ENCODE data around the gene FAM78B.

FAM78B gene

GRCh38 chr1:166133276-166133841 is 33.4 kb downstream of the FAM78B start:
- DNase-seq (ENCODE audit: low spot score) = no peak
- TF ChIP-seq CTCF (IDR thresholded peaks at IDR 0.05; ENCODE audit: borderline replicate concordance, control extremely low read depth, extremely low read depth, insufficient read depth, missing control alignments) = no peak
- in situ Hi-C loops (cut with MboI; ENCODE audit: low sequenced_read_pairs, unreplicated experiment) = no loop called here

DNA sequence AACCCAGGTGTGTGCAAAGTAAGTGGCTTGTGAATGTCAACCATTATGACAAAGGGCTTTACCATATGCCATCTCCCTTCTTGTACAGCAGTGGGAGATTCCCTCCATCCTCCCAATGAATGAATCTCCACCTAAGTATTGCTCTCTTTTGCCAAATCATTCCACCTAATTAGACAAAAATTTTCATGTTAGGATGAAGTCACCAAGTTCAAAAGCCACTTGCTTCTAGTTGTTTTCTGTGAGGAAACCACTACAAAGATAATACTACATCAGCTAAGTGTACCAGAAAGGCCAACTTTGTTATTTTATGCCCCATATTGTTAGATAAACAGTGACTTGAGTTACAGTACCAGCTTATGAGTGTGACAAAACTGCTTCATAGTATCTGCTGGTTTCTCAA is 34.3 kb downstream of the FAM78B start:
- in situ Hi-C loops (cut with MboI; ENCODE audit: low sequenced_read_pairs, unreplicated experiment) = no loop called here
- DNase-seq (ENCODE audit: low spot score) = no peak
- no peak for TF ChIP-seq CTCF (IDR thresholded peaks at IDR 0.05; ENCODE audit: borderline replicate concordance, control extremely low read depth, extremely low read depth, insufficient read depth, missing control alignments)

DNA sequence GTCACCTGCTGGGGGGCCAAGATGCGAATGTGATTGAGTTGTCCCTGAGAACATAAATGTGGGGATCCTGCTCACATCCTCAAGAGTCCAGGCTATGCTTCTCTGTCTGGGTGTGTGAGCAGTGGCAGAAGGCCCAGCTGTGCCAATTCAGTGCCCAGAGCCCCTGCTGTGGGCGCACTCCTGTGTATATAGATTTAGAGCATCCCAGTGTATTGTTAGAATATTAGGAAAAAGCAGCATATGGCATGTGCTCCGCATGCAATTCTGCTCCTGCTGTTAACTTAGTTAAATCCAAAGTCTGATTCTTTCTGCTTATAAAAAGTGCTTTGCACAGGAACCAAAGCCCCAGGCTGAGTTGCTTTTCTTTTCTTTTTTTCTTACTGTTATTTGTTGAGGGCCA is 37.8 kb downstream of the FAM78B start:
- in situ Hi-C loops (cut with MboI; ENCODE audit: low sequenced_read_pairs, unreplicated experiment) = no loop called here
- no peak for TF ChIP-seq CTCF (IDR thresholded peaks at IDR 0.05; ENCODE audit: borderline replicate concordance, control extremely low read depth, extremely low read depth, insufficient read depth, missing control alignments)
- no peak for DNase-seq (ENCODE audit: low spot score)

- DNase-seq (ENCODE audit: low spot score) = no peak
- TF ChIP-seq CTCF (IDR thresholded peaks at IDR 0.05; ENCODE audit: borderline replicate concordance, control extremely low read depth, extremely low read depth, insufficient read depth, missing control alignments) = no peak
- in situ Hi-C loops (cut with MboI; ENCODE audit: low sequenced_read_pairs, unreplicated experiment) = no loop called here
Measured at GRCh38 chr1:166128195-166128594, 38.6 kb downstream of the FAM78B start.

GRCh38 chr1:166127003-166127402 is 39.8 kb downstream of the FAM78B start:
- no peak for DNase-seq (ENCODE audit: low spot score)
- in situ Hi-C loops (cut with MboI; ENCODE audit: low sequenced_read_pairs, unreplicated experiment) = no loop called here
- TF ChIP-seq CTCF (IDR thresholded peaks at IDR 0.05; ENCODE audit: borderline replicate concordance, control extremely low read depth, extremely low read depth, insufficient read depth, missing control alignments) = no peak

DNA sequence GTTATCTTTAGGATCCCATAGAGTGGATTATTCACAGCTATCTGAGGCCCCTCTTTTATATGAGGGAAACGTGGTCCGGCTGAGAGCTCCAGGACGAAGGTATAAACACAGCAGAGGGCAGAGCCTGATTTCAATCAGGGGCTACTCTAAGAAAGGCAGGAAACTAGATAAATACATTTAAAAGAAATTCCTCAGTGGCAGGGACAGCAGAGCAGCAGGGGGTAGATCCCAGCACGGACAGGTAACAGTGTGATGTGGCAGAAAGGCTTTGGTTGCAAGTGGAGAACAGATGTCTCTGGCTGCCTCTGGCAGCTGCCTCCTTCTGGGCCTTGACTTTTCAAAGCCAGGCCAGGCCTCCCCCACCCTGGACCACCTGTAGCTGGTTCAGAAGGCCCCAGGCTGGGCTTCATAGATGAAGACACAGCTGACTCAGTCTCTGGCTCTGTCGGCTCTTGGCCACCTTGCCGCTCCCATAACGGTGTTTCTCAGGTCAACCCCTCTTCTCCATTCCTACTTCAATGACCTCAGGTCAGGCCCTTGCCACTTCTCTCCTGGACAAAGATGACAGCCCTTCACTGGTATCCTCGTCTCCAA is 43.8 kb downstream of the FAM78B start:
- no peak for TF ChIP-seq CTCF (IDR thresholded peaks at IDR 0.05; ENCODE audit: borderline replicate concordance, control extremely low read depth, extremely low read depth, insufficient read depth, missing control alignments)
- in situ Hi-C loops (cut with MboI; ENCODE audit: low sequenced_read_pairs, unreplicated experiment) = no loop called here
- no peak for DNase-seq (ENCODE audit: low spot score)
